K562 (cell line): ENCODE results near the gene SLC25A20. TPM values are rescaled to one million over a fixed set of nuclear protein-coding genes. Genes with fewer than 3 reads are reported as not detected.
A peak's percentile ranks its signal among the peaks of the same experiment; 100 is the strongest.

Experiments
- ATF3 ChIP-seq, 2 experiments: fragments of 450-650 bp in 1 of 2; sonication (generic) in 1 of 2; formaldehyde crosslinking in 1 of 2; IDR thresholded peaks in 1 of 2; conservative IDR thresholded peaks in 1 of 2; 2 replicates each; pipeline versions ENCODE4 v1.6.1 to v1.8.1; 2016 to 2023; ENCODE audit warnings: mild to moderate bottlenecking in 2 of 2, moderate library complexity in 2 of 2, inconsistent platforms in 1 of 2, missing genetic modification reagents in 1 of 2
- ATF6 ChIP-seq: sonication (generic); formaldehyde crosslinking; IDR thresholded peaks from 2 replicates; pipeline ENCODE4 v1.4.0; 2020; ENCODE audit warnings: mild to moderate bottlenecking, missing genetic modification reagents
- BACH1 ChIP-seq: fragments of 200-800 bp; sonication (Bioruptor generic); IDR thresholded peaks from 2 replicates; pipeline ENCODE4 v1.6.1; 2016; ENCODE audit warnings: missing genetic modification characterization, missing compliant biosample characterization
- CEBPB ChIP-seq: fragments of 450-650 bp; IDR thresholded peaks from 2 replicates; pipeline ENCODE4 v1.6.1; 2016; ENCODE audit warnings: missing genetic modification characterization, missing compliant biosample characterization
- CGGBP1 ChIP-seq: fragments of 250-450 bp; sonication (Bioruptor Pico); IDR thresholded peaks from 2 replicates; pipeline ENCODE4 v1.9.0; 2021; ENCODE audit warnings: mild to moderate bottlenecking
- EP400 ChIP-seq: fragments of 450-650 bp; IDR thresholded peaks from 2 replicates; pipeline ENCODE4 v1.6.1; 2017; ENCODE audit warnings: antibody characterized with exemption, mild to moderate bottlenecking, moderate library complexity
- FOXP4 ChIP-seq: sonication (generic); formaldehyde crosslinking; IDR thresholded peaks from 2 replicates; pipeline ENCODE4 v1.8.0; 2022; ENCODE audit warnings: mild to moderate bottlenecking, missing genetic modification reagents, borderline replicate concordance
- KDM2B ChIP-seq: fragments of 250-450 bp; sonication (Bioruptor Pico); IDR thresholded peaks from 2 replicates; pipeline ENCODE4 v1.8.0; 2021; ENCODE audit warnings: mild to moderate bottlenecking, moderate library complexity
- L3MBTL2 ChIP-seq: fragments of 450-650 bp; IDR thresholded peaks from 2 replicates; pipeline ENCODE4 v1.6.1; 2016; ENCODE audit warnings: mild to moderate bottlenecking, moderate library complexity
- MNT ChIP-seq, 2 experiments: fragments of 450-650 bp; conservative IDR thresholded peaks; 2 replicates each; pipeline ENCODE4 v1.6.1; 2017; ENCODE audit warnings: mild to moderate bottlenecking in 2 of 2, moderate library complexity in 2 of 2
- NBN ChIP-seq: fragments of 450-650 bp; IDR thresholded peaks from 2 replicates; pipeline ENCODE4 v1.6.1; 2016; ENCODE audit warnings: low read depth, mild to moderate bottlenecking
- NCOA2 ChIP-seq, 2 experiments: fragments of 450-650 bp; IDR thresholded peaks; 2 replicates each; pipeline ENCODE4 v1.6.1; 2018; ENCODE audit warnings: mild to moderate bottlenecking in 2 of 2, moderate library complexity in 1 of 2; ENCODE audit not compliant: partially characterized antibody in 2 of 2
- PKNOX1 ChIP-seq: fragments of 450-650 bp; IDR thresholded peaks from 2 replicates; pipeline ENCODE4 v1.6.1; 2016
- SMAD4 ChIP-seq: fragments of 250-450 bp; sonication (Bioruptor Pico); conservative IDR thresholded peaks from 2 replicates; pipeline ENCODE4 v1.8.0; 2021; ENCODE audit warnings: inconsistent platforms, mild to moderate bottlenecking, moderate library complexity
- SREBF1 ChIP-seq: fragments of 150-350 bp; IDR thresholded peaks from 2 replicates; pipeline ENCODE4 v1.6.1; 2014; ENCODE audit warnings: antibody characterized with exemption, low read depth, low read length, borderline replicate concordance
- SRSF3 ChIP-seq: fragments of 200-400 bp; formaldehyde crosslinking; IDR thresholded peaks from 2 replicates; pipeline ENCODE4 v1.6.1; 2016; ENCODE audit warnings: mild to moderate bottlenecking, low read length, moderate library complexity; ENCODE audit not compliant: insufficient read depth
- TAL1 ChIP-seq: fragments of 450-650 bp; IDR thresholded peaks from 2 replicates; pipeline ENCODE4 v1.6.1; 2016; ENCODE audit warnings: mild to moderate bottlenecking
- TCF3 ChIP-seq: sonication (generic); formaldehyde crosslinking; IDR thresholded peaks from 2 replicates; pipeline ENCODE4 v1.4.0; 2020; ENCODE audit warnings: mild to moderate bottlenecking, missing genetic modification reagents
- TFAM ChIP-seq: fragments of 250-450 bp; sonication (Bioruptor Pico); conservative IDR thresholded peaks from 2 replicates; pipeline ENCODE4 v1.5.0; 2021; ENCODE audit warnings: mild to moderate bottlenecking, moderate library complexity
- ZKSCAN3 ChIP-seq: fragments of 250-450 bp; sonication (Bioruptor Pico); IDR thresholded peaks from 2 replicates; pipeline ENCODE4 v1.4.0; 2020
- ZNF217 ChIP-seq: sonication (generic); formaldehyde crosslinking; IDR thresholded peaks from 2 replicates; pipeline ENCODE4 v1.8.0; 2022; ENCODE audit warnings: mild to moderate bottlenecking, missing genetic modification reagents
- ZNF830 ChIP-seq: fragments of 250-450 bp; sonication (Bioruptor Pico); IDR thresholded peaks from 2 replicates; pipeline ENCODE4 v1.5.0; 2021; ENCODE audit warnings: mild to moderate bottlenecking
- polyA plus RNA-seq, 8 experiments: library from polyadenylated mRNA; depleted of rRNA in 4 of 8; stranded (reverse) in 5 of 8; unstranded in 3 of 8; fragments of >200 nt; fragmentation: Nextera tagmentation in 2 of 8; fragmentation: Illumina TruSeq in 1 of 8; extraction: Ambion mirVana in 2 of 8; extraction: Trizol in 1 of 8; gene quantifications; 2 replicates each; pipeline versions ENCODE4 v1.2.1 to v1.2.3, GENCODE V29; 2011 to 2014; ENCODE audit warnings: inconsistent platforms in 1 of 8, missing spikeins in 1 of 8
- total RNA-seq, 7 experiments: library from RNA; depleted of rRNA in 6 of 7; stranded (reverse); fragments of >200 nt in 6 of 7; fragmentation: Illumina TruSeq in 2 of 7; extraction: Trizol in 2 of 7; gene quantifications; 2 replicates each; pipeline versions ENCODE4 v1.2.1 to v1.2.3, GENCODE V29; 2011 to 2021; ENCODE audit warnings: low replicate concordance in 1 of 7

Gene SLC25A20
- total and polyA plus RNA-seq, 9 of the 15 experiments (the other 6 are each of a cell fraction or from before 2014, with no cell fraction given) = 14.3 to 48.1 (median 21.6) TPM

- no peak for TF ChIP-seq SRSF3
- TF ChIP-seq KDM2B (CRISPR knock-in tag) = no peak
- TF ChIP-seq BACH1 = no peak
- TF ChIP-seq TAL1 = 0 out of 2 replicates have a peak, but pooled peaks have one; percentile 8
- peak; percentile 48 for TF ChIP-seq PKNOX1
- no peak for TF ChIP-seq ZKSCAN3 (CRISPR knock-in tag)
- peak; percentile 43; the same call in 1 of the 2 replicates for TF ChIP-seq L3MBTL2
- TF ChIP-seq NCOA2 (IDR thresholded peaks at IDR 0.05; ENCODE audit: partially characterized antibody in 2 of 2) = no peak
- no peak for TF ChIP-seq FOXP4 (CRISPR knock-in tag)
- no peak for TF ChIP-seq SREBF1
- no peak for TF ChIP-seq CEBPB
- no peak for TF ChIP-seq ATF6 (CRISPR knock-in tag)
- TF ChIP-seq TFAM (CRISPR knock-in tag) = no peak
- TF ChIP-seq MNT (conservative IDR thresholded peaks at IDR 0.05) = peak in 1 of 2 experiments; percentile 51; a peak in 1 of 4 replicates
- TF ChIP-seq TCF3 (CRISPR knock-in tag) = peak; percentile 37; the same call in 1 of the 2 replicates
- TF ChIP-seq ATF3 (IDR thresholded peaks at IDR 0.05) = peak; percentile 77
- TF ChIP-seq ATF3 (CRISPR knock-in tag; conservative IDR thresholded peaks at IDR 0.05) = no peak
- TF ChIP-seq ZNF830 (CRISPR knock-in tag) = no peak
- no peak for TF ChIP-seq CGGBP1
- no peak for TF ChIP-seq NBN
- no peak for TF ChIP-seq ZNF217
- TF ChIP-seq EP400 = no peak
- TF ChIP-seq SMAD4 (CRISPR knock-in tag) = no peak
Observed at GRCh38 chr3:48915296-48915695, 16.6 kb upstream of the SLC25A20 start (continued).
